Nephron (organoid): ENCODE results near the gene TMC5.
"Not testable (repeated sequence)": the region's sequence is repeated elsewhere in the genome, so short reads cannot be mapped to it uniquely, and the experiment has no call there.

Source experiments
- H3K27ac Mint-ChIP-seq, 3 experiments: 2 replicates each; pipeline ENCODE4 v1.8.0; 2020; ENCODE audit warnings: mixed read lengths in 3 of 3, mild to moderate bottlenecking in 2 of 3, moderate library complexity in 1 of 3
- H3K27me3 Mint-ChIP-seq: 2 replicates; pipeline ENCODE4 v1.8.0; 2021; ENCODE audit warnings: low read depth, mild to moderate bottlenecking, moderate library complexity, mixed read lengths
- H3K36me3 Mint-ChIP-seq: 2 replicates; pipeline ENCODE4 v1.8.0; 2020; ENCODE audit warnings: low read depth, mixed read lengths
- H3K4me1 Mint-ChIP-seq: 2 replicates; pipeline ENCODE4 v1.8.0; 2020; ENCODE audit warnings: mixed read lengths
- H3K4me3 Mint-ChIP-seq, 3 experiments: 2 replicates each; pipeline ENCODE4 v1.8.0; 2020; ENCODE audit warnings: mild to moderate bottlenecking in 3 of 3, mixed read lengths in 3 of 3, moderate library complexity in 2 of 3
- H3K9me3 Mint-ChIP-seq: 2 replicates; pipeline ENCODE4 v1.8.0; 2020; ENCODE audit warnings: mixed read lengths
- CTCF ChIP-seq, 3 experiments: fragments of 200-600 bp; sonication (generic); IDR thresholded peaks; one replicate each; pipeline ENCODE4 v1.5.0; 2021; ENCODE audit warnings: antibody characterized with exemption in 3 of 3; ENCODE audit not compliant: unreplicated experiment in 3 of 3

Gene TMC5

GRCh38 chr16:19540241-19540970, 122.7 kb downstream of the TMC5 start:
- TF ChIP-seq CTCF (IDR thresholded peaks at IDR 0.05; ENCODE audit: unreplicated experiment in 3 of 3), result no peak
- Mint-ChIP-seq H3K36me3 (peaks cover 55% of the 10 kb centered on the region), H3K4me1 (peaks cover 8% of the 10 kb centered on the region), H3K27ac (no peak overlapping the region), H3K27me3 (no peaks in the 10 kb centered on the region), H3K9me3 (no peaks in the 10 kb centered on the region), H3K4me3 (no peak overlapping the region)

- H3K4me3 Mint-ChIP-seq, result no peak overlapping the region
- H3K27me3 Mint-ChIP-seq, result no peaks in the 10 kb centered on the region
- no peaks in the 10 kb centered on the region for H3K9me3 Mint-ChIP-seq
- H3K27ac Mint-ChIP-seq, result peak overlapping the region in 1 of 3 experiments; percentile 61
- peaks cover 8% of the 10 kb centered on the region for H3K4me1 Mint-ChIP-seq
- TF ChIP-seq CTCF (IDR thresholded peaks at IDR 0.05; ENCODE audit: unreplicated experiment in 3 of 3), result no peak
- H3K36me3 Mint-ChIP-seq, result peaks cover 44% of the 10 kb centered on the region
These were observed 124.6 kb downstream of the TMC5 start for GRCh38 chr16:19542138-19542821.

GRCh38 chr16:19543278-19543996, 125.8 kb downstream of the TMC5 start:
- H3K27ac Mint-ChIP-seq, H3K9me3 Mint-ChIP-seq, H3K4me3 Mint-ChIP-seq, H3K27me3 Mint-ChIP-seq, H3K4me1 Mint-ChIP-seq: not testable (repeated sequence)
- H3K36me3 Mint-ChIP-seq, result peaks cover 46% of the 10 kb centered on the region

GRCh38 chr16:19548144-19548543, 130.5 kb downstream of the TMC5 start:
- Mint-ChIP-seq H3K4me3 (no peak overlapping the region), H3K27ac (no peak overlapping the region), H3K9me3 (no peaks in the 10 kb centered on the region), H3K27me3 (no peaks in the 10 kb centered on the region), H3K4me1 (no peaks in the 10 kb centered on the region), H3K36me3 (peaks cover 32% of the 10 kb centered on the region)
- no peak for TF ChIP-seq CTCF (IDR thresholded peaks at IDR 0.05; ENCODE audit: unreplicated experiment in 3 of 3)
